G401.6 (cell line): Measurements from ENCODE around the gene PLPPR2.
"Not testable (repeated sequence)": the region's sequence is repeated elsewhere in the genome, so short reads cannot be mapped to it uniquely, and the experiment has no call there.

Source experiments
- FAIRE-seq: peaks from 2 replicates; lab custom pipeline; 2012; peaks lifted over from hg19 to GRCh38; lab: Jason Lieb, UNC

The PLPPR2 gene

GRCh38 chr19:11340099-11340467 is 15.1 kb upstream of the PLPPR2 start:
- FAIRE-seq = not testable (repeated sequence)

GRCh38 chr19:11342429-11342828 is 12.8 kb upstream of the PLPPR2 start:
- no peak for FAIRE-seq

- no peak for FAIRE-seq
These were observed 10.0 kb upstream of the PLPPR2 start for GRCh38 chr19:11345122-11345803.

DNA sequence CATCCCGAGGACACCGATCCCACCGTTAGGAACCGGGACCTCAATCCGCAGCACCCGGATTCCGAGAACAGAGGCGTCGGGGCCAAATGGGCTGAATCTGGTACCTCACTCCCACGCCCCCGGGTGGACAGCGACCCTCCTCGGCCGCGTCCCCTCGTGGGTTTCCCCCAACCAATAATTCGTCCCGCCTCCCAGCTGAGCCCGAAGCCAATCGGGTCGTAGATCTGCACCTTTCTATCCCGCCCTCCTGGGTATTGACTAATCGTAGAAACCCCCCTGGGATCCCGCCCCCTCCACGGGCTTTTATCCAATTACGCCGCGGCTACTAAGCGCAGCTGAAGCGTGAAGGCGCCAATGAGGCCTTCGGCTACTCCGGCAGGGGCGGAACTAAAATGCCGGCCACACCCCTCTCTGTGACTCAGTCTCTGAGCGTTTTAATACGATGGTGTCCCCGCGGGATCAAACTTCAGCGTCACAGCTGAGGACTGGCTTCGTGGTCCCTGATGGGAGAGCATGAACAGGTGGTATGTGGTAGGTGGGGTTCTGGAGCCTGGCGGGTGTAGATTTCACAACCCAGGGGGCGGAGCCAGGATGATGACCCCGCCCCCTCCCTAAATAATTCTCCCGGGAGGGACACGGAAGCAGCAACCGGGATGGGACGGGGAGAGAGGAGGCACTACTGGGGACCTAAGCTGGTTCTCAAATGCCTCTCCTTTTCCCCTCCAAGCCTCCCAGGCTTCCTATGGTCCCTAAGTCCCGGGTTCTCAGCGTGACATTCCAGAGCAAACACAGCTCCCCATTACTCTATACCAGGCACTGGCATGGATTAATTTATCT is 8.9 kb upstream of the PLPPR2 start, which contains the start of the genes CCDC159 and TMEM205:
Gene CCDC159 (plus strand): TSS at position 416 of the 837 bp plus-strand sequence. CDS start 88 bp downstream, at position 504.
Gene TMEM205 (minus strand): TSS at position 165 of the 837 bp plus-strand sequence. CDS start 649 bp downstream, outside the sequence.
- FAIRE-seq = peak; percentile 100

- no peak for FAIRE-seq
These were observed 7.6 kb upstream of the PLPPR2 start for GRCh38 chr19:11347546-11348039.

DNA sequence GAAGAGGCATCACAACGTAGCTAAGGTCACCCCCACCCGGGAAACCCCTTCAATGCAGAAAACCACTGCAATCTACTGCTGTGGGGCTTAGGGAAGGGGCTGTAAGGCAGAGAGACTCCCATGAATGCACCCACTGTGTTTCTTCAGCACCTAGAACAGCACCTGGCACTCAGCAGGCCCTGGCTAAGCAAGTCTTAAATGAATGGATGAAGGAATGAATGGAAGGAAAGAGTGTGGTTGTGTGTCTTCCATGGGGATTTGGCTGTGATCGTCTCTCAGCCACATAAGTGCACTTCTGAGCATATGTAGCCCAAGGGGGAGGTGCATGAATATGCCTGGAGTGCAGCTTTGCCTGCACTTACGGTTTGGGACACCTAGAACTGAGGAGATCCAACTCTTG is 6.1 kb upstream of the PLPPR2 start:
- no peak for FAIRE-seq

DNA sequence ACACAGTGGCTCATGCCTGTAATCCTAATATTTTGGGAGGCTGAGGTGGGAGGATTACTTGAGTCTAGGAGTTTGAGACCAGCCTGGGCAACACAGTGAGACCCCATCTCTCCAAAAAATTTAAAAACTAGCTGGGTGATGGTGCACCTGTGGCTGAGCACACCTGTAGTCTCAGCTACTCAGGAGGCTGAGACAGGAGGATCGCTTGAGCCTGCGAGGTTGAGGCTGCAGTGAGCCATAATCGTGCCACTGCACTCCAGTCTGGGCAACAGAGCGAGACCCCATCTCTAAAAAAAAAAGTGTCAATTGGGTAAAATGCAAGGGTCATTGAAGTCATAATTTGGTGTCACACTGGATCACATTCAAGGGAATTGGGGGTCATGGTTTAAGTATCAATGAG is 1.1 kb upstream of the PLPPR2 start:
- not testable (repeated sequence) for FAIRE-seq

GRCh38 chr19:11356074-11356397 is 804 bp downstream of the PLPPR2 start:
- FAIRE-seq = no peak

GRCh38 chr19:11356676-11357550 is 1.7 kb downstream of the PLPPR2 start:
- no peak for FAIRE-seq

GRCh38 chr19:11359421-11359820 is 4.2 kb downstream of the PLPPR2 start:
- FAIRE-seq = no peak

DNA sequence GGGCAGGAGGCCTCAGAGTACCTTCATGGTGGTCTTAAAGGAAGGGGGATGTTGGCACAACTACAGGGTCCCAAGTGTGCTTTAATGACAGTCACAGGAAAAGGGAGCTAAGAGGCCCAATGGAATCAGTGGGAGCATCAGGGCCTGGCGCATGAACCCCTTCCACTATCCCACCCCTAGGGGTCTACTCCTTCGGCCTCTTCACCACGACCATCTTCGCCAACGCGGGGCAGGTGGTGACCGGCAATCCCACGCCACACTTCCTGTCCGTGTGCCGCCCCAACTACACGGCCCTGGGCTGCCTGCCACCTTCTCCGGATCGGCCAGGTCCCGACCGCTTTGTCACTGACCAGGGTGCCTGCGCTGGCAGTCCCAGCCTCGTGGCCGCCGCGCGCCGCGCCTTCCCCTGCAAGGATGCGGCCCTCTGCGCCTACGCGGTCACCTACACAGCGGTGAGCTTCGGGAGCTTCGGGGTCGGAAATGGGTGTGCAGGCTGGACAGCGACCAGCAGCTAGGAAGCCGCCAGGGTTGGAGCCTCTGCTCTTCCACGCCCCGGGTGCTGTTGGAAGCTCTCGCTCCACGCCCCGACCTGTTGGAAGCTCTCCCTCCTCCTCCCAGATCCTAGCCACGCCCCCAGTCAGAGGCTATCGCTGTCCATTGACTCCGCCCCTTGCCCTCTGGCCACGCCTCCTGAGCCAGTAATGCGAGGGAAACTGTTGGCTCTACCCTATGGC is 6.0 kb downstream of the PLPPR2 start:
- FAIRE-seq = no peak

DNA sequence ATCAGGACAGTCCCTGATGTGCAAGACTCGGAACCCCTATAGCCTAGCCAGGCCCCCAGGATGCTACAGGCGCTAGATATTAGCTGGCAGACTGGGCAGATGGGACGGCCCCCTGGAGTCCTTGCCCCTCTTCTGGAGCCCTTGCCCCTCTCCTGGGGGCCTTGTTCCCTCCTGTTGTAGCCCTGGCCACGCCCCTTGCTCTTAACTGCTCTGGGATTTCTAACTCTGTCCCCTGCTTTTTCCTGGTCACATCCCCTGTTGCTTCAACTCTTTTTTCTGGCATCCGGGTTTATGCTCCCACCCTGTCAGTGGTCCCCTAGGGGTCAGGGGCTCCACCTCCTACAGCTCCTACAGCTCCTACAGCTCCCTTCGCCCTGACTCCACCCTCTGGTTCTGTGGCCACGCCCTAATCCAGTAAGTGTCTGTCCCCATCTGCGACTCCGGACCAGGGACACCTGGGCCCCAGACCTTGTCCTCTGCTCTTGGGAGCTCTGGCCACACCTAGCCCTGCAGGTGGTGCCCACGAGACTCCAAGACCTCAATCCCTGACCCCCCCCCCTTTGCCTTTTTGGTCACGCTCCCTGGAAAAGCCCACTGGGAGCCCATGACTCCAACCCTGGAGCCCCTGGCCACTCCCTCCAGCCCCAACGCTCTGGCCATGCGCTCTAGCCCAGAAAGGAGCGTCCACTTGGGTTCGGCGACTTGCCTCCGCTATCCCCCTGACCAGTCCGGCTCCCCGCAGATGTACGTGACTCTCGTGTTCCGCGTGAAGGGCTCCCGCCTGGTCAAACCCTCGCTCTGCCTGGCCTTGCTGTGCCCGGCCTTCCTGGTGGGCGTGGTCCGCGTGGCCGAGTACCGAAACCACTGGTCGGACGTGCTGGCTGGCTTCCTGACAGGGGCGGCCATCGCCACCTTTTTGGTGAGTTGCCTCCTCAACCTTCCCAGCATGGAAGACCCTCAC is 6.8 kb downstream of the PLPPR2 start:
- no peak for FAIRE-seq

GRCh38 chr19:11363881-11364280 is 8.6 kb downstream of the PLPPR2 start:
- no peak for FAIRE-seq

DNA sequence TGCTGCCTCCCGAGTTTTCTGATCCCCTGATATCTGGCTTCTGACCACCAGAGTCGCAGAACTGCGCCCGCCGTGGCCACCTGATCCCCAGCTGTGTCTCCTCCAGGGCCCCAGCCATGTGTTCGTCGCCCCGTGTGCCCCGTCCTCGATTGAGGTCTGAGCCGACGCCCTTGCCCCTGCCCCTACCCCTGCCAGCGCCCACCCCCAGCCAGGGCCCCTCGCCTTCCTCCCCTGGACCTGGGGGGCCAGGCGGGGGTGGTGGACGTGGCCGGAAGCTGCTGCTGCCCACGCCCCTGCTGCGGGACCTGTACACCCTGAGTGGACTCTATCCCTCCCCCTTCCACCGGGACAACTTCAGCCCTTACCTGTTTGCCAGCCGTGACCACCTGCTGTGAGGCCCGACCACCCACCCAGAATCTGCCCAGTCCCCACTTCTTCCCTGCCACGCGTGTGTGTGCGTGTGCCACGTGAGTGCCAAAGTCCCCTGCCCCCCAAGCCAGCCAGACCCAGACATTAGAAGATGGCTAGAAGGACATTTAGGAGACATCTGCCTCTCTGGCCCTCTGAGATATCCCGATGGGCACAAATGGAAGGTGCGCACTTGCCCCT is 9.2 kb downstream of the PLPPR2 start:
- FAIRE-seq = no peak

GRCh38 chr19:11364935-11365334 is 9.7 kb downstream of the PLPPR2 start:
- FAIRE-seq = no peak

GRCh38 chr19:11365557-11366117 is 10.4 kb downstream of the PLPPR2 start:
- FAIRE-seq = no peak

DNA sequence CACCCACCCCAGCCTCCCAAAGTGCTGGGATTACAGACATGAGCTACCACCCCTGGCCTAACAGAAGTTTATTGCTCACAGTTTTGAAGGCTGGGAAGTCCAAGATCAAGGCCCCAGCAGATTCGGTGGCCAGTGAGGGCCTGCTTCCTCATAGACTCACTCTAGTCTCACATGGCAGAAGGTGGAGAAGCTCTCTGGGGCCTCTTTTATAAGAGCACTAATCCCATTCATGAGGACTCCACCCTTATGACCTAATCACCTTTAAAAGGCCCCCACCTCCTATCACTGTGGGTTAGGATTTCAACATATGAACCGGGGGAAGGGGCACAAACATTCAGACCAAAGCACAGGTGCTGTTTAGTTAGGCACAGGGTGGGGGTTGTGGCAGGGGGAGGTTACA is 12.3 kb downstream of the PLPPR2 start:
- FAIRE-seq = no peak

DNA sequence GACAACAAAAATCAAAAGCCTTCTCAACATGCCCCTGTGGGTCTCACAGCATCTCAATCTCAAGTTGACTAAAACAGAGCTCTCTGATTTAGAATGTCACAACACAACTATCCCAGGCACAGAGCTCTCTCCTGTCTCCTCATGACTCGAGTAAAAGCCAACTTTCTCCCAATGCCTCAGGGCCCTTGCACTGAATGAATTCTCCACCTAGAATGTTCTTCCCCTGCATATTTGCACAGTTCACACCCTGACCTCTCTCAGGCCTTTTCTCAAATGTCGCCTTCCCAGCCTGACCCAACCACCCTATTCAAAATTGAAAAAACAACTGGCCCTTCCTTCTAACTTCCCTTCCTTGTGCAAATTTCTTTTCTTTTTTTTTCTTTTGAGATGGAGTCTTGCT is 15.5 kb downstream of the PLPPR2 start:
- no peak for FAIRE-seq

- no peak for FAIRE-seq
These were observed 18.1 kb downstream of the PLPPR2 start for GRCh38 chr19:11373166-11373884.
